ENCODE measurements around the gene RBFOX1. TPM values are rescaled to one million over a fixed set of nuclear protein-coding genes. Genes with fewer than 3 reads are reported as not detected.
A peak's percentile ranks its signal among the peaks of the same experiment; 100 is the strongest.

Gene RBFOX1
- total RNA-seq, 1 donor, result not detected

- no peak for TF ChIP-seq CTCF (IDR thresholded peaks at IDR 0.05; ENCODE audit: extremely low read depth, low read depth, low read length)
- H3K4me2 ChIP-seq (ENCODE audit: insufficient read depth, low read length), result no peak overlapping the region
- H3K27me3 ChIP-seq (ENCODE audit: insufficient read depth, low read length), result no peaks in the 10 kb centered on the region
- H3K4me3 ChIP-seq (ENCODE audit: insufficient read depth, low read length), result no peak overlapping the region
- H4K20me1 ChIP-seq (ENCODE audit: insufficient read depth, low read length), result no peaks in the 10 kb centered on the region
- no peak overlapping the region for H3K27ac ChIP-seq (ENCODE audit: low read depth, low read length)
- H3K4me1 ChIP-seq (ENCODE audit: insufficient read depth, low read length), result no peaks in the 10 kb centered on the region
- H3K36me3 ChIP-seq (ENCODE audit: insufficient read depth, low read length), result no peaks in the 10 kb centered on the region
- no peak overlapping the region for H2AFZ ChIP-seq (ENCODE audit: low read length)
- no peaks in the 10 kb centered on the region for H3K79me2 ChIP-seq (ENCODE audit: insufficient read depth, low read length)
- no peak for DNase-seq (ENCODE audit: insufficient read length, low spot score, missing footprints)
- H3K9me3 ChIP-seq (ENCODE audit: low read depth, low read length), result no peaks in the 10 kb centered on the region
Observed at GRCh38 chr16:7335991-7336634, 3.5 kb downstream of the RBFOX1 start.

- Histone ChIP-seq H3K27ac (ENCODE audit: low read depth, low read length) (no peak overlapping the region), H3K27me3 (ENCODE audit: insufficient read depth, low read length) (no peaks in the 10 kb centered on the region), H3K4me3 (ENCODE audit: insufficient read depth, low read length) (no peak overlapping the region), H3K36me3 (ENCODE audit: insufficient read depth, low read length) (no peaks in the 10 kb centered on the region), H4K20me1 (ENCODE audit: insufficient read depth, low read length) (no peaks in the 10 kb centered on the region), H3K4me2 (ENCODE audit: insufficient read depth, low read length) (no peak overlapping the region), H3K79me2 (ENCODE audit: insufficient read depth, low read length) (no peaks in the 10 kb centered on the region), H2AFZ (ENCODE audit: low read length) (no peak overlapping the region), H3K9me3 (ENCODE audit: low read depth, low read length) (no peaks in the 10 kb centered on the region), H3K4me1 (ENCODE audit: insufficient read depth, low read length) (no peaks in the 10 kb centered on the region)
- TF ChIP-seq CTCF (IDR thresholded peaks at IDR 0.05; ENCODE audit: extremely low read depth, low read depth, low read length), result no peak
- DNase-seq (ENCODE audit: insufficient read length, low spot score, missing footprints), result peak; percentile 23
Observed at GRCh38 chr16:7336742-7337141, 4.1 kb downstream of the RBFOX1 start.

GRCh38 chr16:7338826-7339225 is 6.2 kb downstream of the RBFOX1 start:
- Histone ChIP-seq H3K27me3 (ENCODE audit: insufficient read depth, low read length) (no peaks in the 10 kb centered on the region), H3K79me2 (ENCODE audit: insufficient read depth, low read length) (no peaks in the 10 kb centered on the region), H3K36me3 (ENCODE audit: insufficient read depth, low read length) (no peaks in the 10 kb centered on the region), H4K20me1 (ENCODE audit: insufficient read depth, low read length) (no peaks in the 10 kb centered on the region), H3K4me3 (ENCODE audit: insufficient read depth, low read length) (no peak overlapping the region), H2AFZ (ENCODE audit: low read length) (no peak overlapping the region), H3K4me2 (ENCODE audit: insufficient read depth, low read length) (no peak overlapping the region), H3K27ac (ENCODE audit: low read depth, low read length) (no peak overlapping the region), H3K9me3 (ENCODE audit: low read depth, low read length) (no peaks in the 10 kb centered on the region), H3K4me1 (ENCODE audit: insufficient read depth, low read length) (no peaks in the 10 kb centered on the region)
- TF ChIP-seq CTCF (IDR thresholded peaks at IDR 0.05; ENCODE audit: extremely low read depth, low read depth, low read length), result no peak
- DNase-seq (ENCODE audit: insufficient read length, low spot score, missing footprints), result no peak

GRCh38 chr16:7339700-7340099 is 7.1 kb downstream of the RBFOX1 start:
- Histone ChIP-seq H2AFZ (ENCODE audit: low read length) (no peak overlapping the region), H3K4me1 (ENCODE audit: insufficient read depth, low read length) (no peaks in the 10 kb centered on the region), H3K36me3 (ENCODE audit: insufficient read depth, low read length) (no peaks in the 10 kb centered on the region), H3K27me3 (ENCODE audit: insufficient read depth, low read length) (no peaks in the 10 kb centered on the region), H3K79me2 (ENCODE audit: insufficient read depth, low read length) (no peaks in the 10 kb centered on the region), H4K20me1 (ENCODE audit: insufficient read depth, low read length) (no peaks in the 10 kb centered on the region), H3K4me2 (ENCODE audit: insufficient read depth, low read length) (no peak overlapping the region), H3K4me3 (ENCODE audit: insufficient read depth, low read length) (no peak overlapping the region), H3K27ac (ENCODE audit: low read depth, low read length) (no peak overlapping the region), H3K9me3 (ENCODE audit: low read depth, low read length) (no peaks in the 10 kb centered on the region)
- TF ChIP-seq CTCF (IDR thresholded peaks at IDR 0.05; ENCODE audit: extremely low read depth, low read depth, low read length), result no peak
- DNase-seq (ENCODE audit: insufficient read length, low spot score, missing footprints), result no peak
